B cell (primary cell): Measurements from ENCODE around the gene INPP4A. TPM values are rescaled to one million over a fixed set of nuclear protein-coding genes. Genes with fewer than 3 reads are reported as not detected.

ENCODE experiments used
- ATAC-seq: fragments of 200-7000 bp; cut with Tn5 transposase; one replicate; pipeline ENCODE4 v1.10.0; 2021; ENCODE audit warnings: low read depth, mild to moderate bottlenecking, moderate number of reproducible peaks, moderate library complexity
- CTCF ChIA-PET: fragments of 350-600 bp; sonication (Branson Sonifier 250); formaldehyde crosslinking; loops from one replicate; lab custom pipeline; 2021; ENCODE audit warnings: antibody characterized with exemption, inconsistent platforms; lab: Charles Lee
- POLR2A ChIA-PET: fragments of 350-600 bp; sonication (Branson Sonifier 250); formaldehyde crosslinking; loops from one replicate; lab custom pipeline; 2021; ENCODE audit warnings: antibody characterized with exemption; lab: Charles Lee
- DNase-seq: peaks from one replicate; pipeline ENCODE4 v3.0.0; 2013
- H2AFZ ChIP-seq: 2 replicates; pipeline ENCODE4 v1.6.1; 2012; ENCODE audit warnings: mild to moderate bottlenecking, low read depth, low read length; ENCODE audit not compliant: insufficient read depth, poor library complexity, severe bottlenecking
- H3K27ac ChIP-seq, 2 donors: 1 replicate in 1 of 2; 2 replicates in 1 of 2; pipeline ENCODE4 v1.5.1; 2012 to 2013; ENCODE audit warnings: low read length in 2 of 2, mild to moderate bottlenecking in 2 of 2, moderate library complexity in 1 of 2
- H3K27me3 ChIP-seq, 4 experiments: fragments of 200-600 bp in 1 of 4; sonication (generic) in 1 of 4; replicated peaks in 1 of 4; 1 replicate in 2 of 4; 2 replicates in 2 of 4; pipeline versions ENCODE4 v1.6.1 to v1.7.0; 2013 to 2016; ENCODE audit warnings: low read length in 3 of 4, mild to moderate bottlenecking in 2 of 4, mixed read lengths in 1 of 4, moderate library complexity in 1 of 4; ENCODE audit not compliant: insufficient read depth in 4 of 4, control insufficient read depth in 3 of 4; ENCODE audit errors: control extremely low read depth in 1 of 4
- H3K36me3 ChIP-seq, 2 experiments: replicated peaks in 1 of 2; 1 replicate in 1 of 2; 2 replicates in 1 of 2; pipeline versions ENCODE4 v1.6.1 to v1.7.1; 2013; ENCODE audit warnings: low read length in 1 of 2; ENCODE audit not compliant: insufficient read depth in 2 of 2, control insufficient read depth in 1 of 2; ENCODE audit errors: control extremely low read depth in 1 of 2, extremely low read depth in 1 of 2
- H3K4me1 ChIP-seq, 2 donors: fragments of 200-600 bp in 1 of 2; sonication (generic) in 1 of 2; 1 replicate in 1 of 2; 2 replicates in 1 of 2; pipeline versions ENCODE4 v1.5.1 to v1.6.1; 2013 to 2017; ENCODE audit warnings: low read length in 2 of 2; ENCODE audit not compliant: control insufficient read depth in 2 of 2, insufficient read depth in 2 of 2
- H3K4me2 ChIP-seq: replicated peaks from 2 replicates; pipeline ENCODE3; 2012; ENCODE audit warnings: mild to moderate bottlenecking, low read depth, low read length; ENCODE audit not compliant: poor library complexity, severe bottlenecking
- H3K4me3 ChIP-seq, 5 experiments: fragments of 200-600 bp in 1 of 5; sonication (generic) in 1 of 5; 1 replicate in 3 of 5; 2 replicates in 2 of 5; pipeline versions ENCODE4 v1.5.1 to v1.7.0; 2011 to 2016; ENCODE audit warnings: low read length in 4 of 5, mild to moderate bottlenecking in 4 of 5, low read depth in 2 of 5, control low read depth in 1 of 5, moderate library complexity in 1 of 5; ENCODE audit not compliant: insufficient read depth in 1 of 5; ENCODE audit errors: control extremely low read depth in 1 of 5, extremely low read depth in 1 of 5
- H3K79me2 ChIP-seq: fragments of 200-600 bp; sonication (generic); one replicate; pipeline ENCODE4 v1.6.0; 2016; ENCODE audit warnings: low read length; ENCODE audit not compliant: control insufficient read depth, insufficient read depth
- H3K9ac ChIP-seq: fragments of 200-600 bp; sonication (generic); 2 replicates; pipeline ENCODE4 v1.6.1; 2017; ENCODE audit warnings: mild to moderate bottlenecking, low read length, moderate library complexity
- H3K9me3 ChIP-seq, 3 donors: one replicate each; pipeline versions ENCODE4 v1.6.1 to v1.7.1; 2013; ENCODE audit warnings: low read length in 2 of 3; ENCODE audit not compliant: control insufficient read depth in 2 of 3, insufficient read depth in 1 of 3; ENCODE audit errors: control extremely low read depth in 1 of 3
- H4K20me1 ChIP-seq: 2 replicates; pipeline ENCODE4 v1.6.0; 2012; ENCODE audit warnings: mild to moderate bottlenecking, low read length; ENCODE audit not compliant: insufficient read depth, control insufficient read depth, poor library complexity, severe bottlenecking
- H3K27ac Mint-ChIP-seq: one replicate; pipeline ENCODE4 v1.8.0; 2021; ENCODE audit warnings: mixed read lengths
- H3K27me3 Mint-ChIP-seq: one replicate; pipeline ENCODE4 v1.8.0; 2021; ENCODE audit warnings: mixed read lengths
- H3K4me1 Mint-ChIP-seq: one replicate; pipeline ENCODE4 v1.8.0; 2021; ENCODE audit warnings: mixed read lengths
- H3K4me3 Mint-ChIP-seq: one replicate; pipeline ENCODE4 v1.8.0; 2021; ENCODE audit warnings: mixed read lengths
- H3K9me3 Mint-ChIP-seq: one replicate; pipeline ENCODE4 v1.8.0; 2022; ENCODE audit warnings: mixed read lengths; ENCODE audit not compliant: insufficient read depth
- CTCF ChIP-seq: fragments of 200-600 bp; IDR thresholded peaks from one replicate; pipeline ENCODE4 v1.8.0; 2022; ENCODE audit warnings: antibody characterized with exemption, mild to moderate bottlenecking
- EZH2 ChIP-seq: IDR thresholded peaks from 2 replicates; pipeline ENCODE4 v1.6.1; 2012; ENCODE audit warnings: borderline replicate concordance, low read depth, mild to moderate bottlenecking, moderate library complexity, low read length; ENCODE audit not compliant: insufficient read depth, poor library complexity, severe bottlenecking
- WGBS: methylation state at CpG from one replicate; pipeline ENCODE4 v1.1.5; 2013; ENCODE audit warnings: missing lambda C conversion rate; ENCODE audit not compliant: insufficient coverage; 5-methylcytosine and 5-hydroxymethylcytosine counted together
- intact Hi-C: fragments of 100-400 bp; cut with micrococcal nuclease; formaldehyde crosslinking; loops from one replicate; pipeline ENCODE4 v1.10.0; 2022
- polyA plus RNA-seq: library from polyadenylated mRNA; depleted of rRNA; stranded (reverse); fragments of >200 nt; gene quantifications from 2 replicates; pipeline ENCODE4 v1.2.3, GENCODE V29; 2012
- total RNA-seq, 2 donors: library from RNA; stranded (reverse); fragments of 120-200 nt in 1 of 2; gene quantifications; 1 replicate in 1 of 2; 2 replicates in 1 of 2; pipeline versions ENCODE4 v1.2.3 to v1.2.4, GENCODE V29; 2013 to 2022

The INPP4A gene
- total and polyA plus RNA-seq, 2 donors (not counting 1 experiment from before 2014, with no cell fraction given): 10.7 to 22.5 TPM

GRCh38 chr2:98445683-98446581 lies 1.3 kb downstream of the INPP4A start:
- Mint-ChIP-seq H3K4me1 (peaks cover 19% of the 10 kb centered on the region), H3K27ac (peak overlapping the region; percentile 81), H3K9me3 (no peaks in the 10 kb centered on the region), H3K27me3 (no peaks in the 10 kb centered on the region), H3K4me3 (peak overlapping the region; percentile 95)
- H2AFZ ChIP-seq: peak overlapping the region; percentile 92
- no peaks in the 10 kb centered on the region for H3K36me3 ChIP-seq
- peak overlapping the region; percentile 84 for H3K9ac ChIP-seq
- peak overlapping the region; percentile 42 to 89 (median 71) for H3K4me3 ChIP-seq
- WGBS: 65% methylated on average over 15 of the region's 19 CpGs
- H3K9me3 ChIP-seq: peaks cover 0 to under 1% (median 0%) of the 10 kb centered on the region in 3 donors
- TF ChIP-seq CTCF (no peak), EZH2 (no peak)
- H3K27me3 ChIP-seq: no peaks in the 10 kb centered on the region
- ATAC-seq (no peak), DNase-seq (peak; percentile 31)
- H3K27ac ChIP-seq: no peak overlapping the region
- peak overlapping the region; percentile 92 for H3K4me2 ChIP-seq
- H3K79me2 ChIP-seq: peaks cover 47% of the 10 kb centered on the region
- intact Hi-C loops: loop anchor here (1.0 to 10.0 kb wide), 4 partner anchors 15 to 159 kb away; partner anchors contain the start of genes COA5 and UNC50
- ChIA-PET POLR2A (no interaction called here), CTCF (no interaction called here)
- peaks cover 13 to 16% of the 10 kb centered on the region in 2 donors for H3K4me1 ChIP-seq
- H4K20me1 ChIP-seq: no peaks in the 10 kb centered on the region

DNA sequence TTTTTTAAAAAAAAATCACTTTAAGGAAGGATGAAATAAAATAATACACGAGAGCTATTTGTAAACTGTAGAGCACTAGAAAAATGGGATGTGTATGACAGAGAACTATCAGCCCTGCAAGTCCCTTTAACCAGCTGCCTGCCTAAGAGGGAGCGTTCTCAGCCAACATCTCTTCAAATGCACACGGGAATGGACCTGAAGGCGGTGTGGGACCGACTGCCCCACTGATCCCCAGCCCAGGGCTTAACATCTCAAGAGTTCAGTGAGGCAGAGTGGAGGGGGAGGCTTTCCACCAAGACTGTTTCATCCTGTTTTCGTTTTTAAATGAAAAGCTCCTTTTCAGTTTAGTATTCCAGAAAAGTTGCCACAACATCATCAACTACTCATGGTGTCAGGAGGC lies 2.2 kb downstream of the INPP4A start:
- Histone ChIP-seq H3K9me3 (no peaks in the 10 kb centered on the region), H3K4me3 (no peak overlapping the region), H3K27me3 (no peaks in the 10 kb centered on the region), H3K79me2 (peaks cover 56% of the 10 kb centered on the region), H3K27ac (no peak overlapping the region), H3K36me3 (no peaks in the 10 kb centered on the region), H2AFZ (no peak overlapping the region), H4K20me1 (no peaks in the 10 kb centered on the region), H3K4me1 (peaks cover 13 to 21% of the 10 kb centered on the region in 2 donors), H3K4me2 (no peak overlapping the region), H3K9ac (no peak overlapping the region)
- CTCF ChIA-PET: interaction anchor here (1.3 kb wide), 1 partner anchor 10 kb away, joined by 5 read pairs; no protein-coding TSS in a partner anchor
- ATAC-seq (no peak), DNase-seq (no peak)
- no peak overlapping the region for H3K27ac Mint-ChIP-seq
- POLR2A ChIA-PET: interaction anchor here (0.9 kb wide), 1 partner anchor 9 kb away, joined by 4 read pairs; no protein-coding TSS in a partner anchor
- H3K27me3 Mint-ChIP-seq: no peaks in the 10 kb centered on the region
- H3K9me3 Mint-ChIP-seq: no peaks in the 10 kb centered on the region
- H3K4me3 Mint-ChIP-seq: no peak overlapping the region
- 80% methylated on average over 1 of the region's 6 CpGs for WGBS
- TF ChIP-seq EZH2 (no peak), CTCF (no peak)
- intact Hi-C loops: loop anchor here (5.0 to 10.0 kb wide), 2 partner anchors 40 to 158 kb away; partner anchors contain the start of genes COA5 and UNC50
- H3K4me1 Mint-ChIP-seq: peaks cover 20% of the 10 kb centered on the region
